ENCODE results near the gene ESPNL. TPM values are rescaled to one million over a fixed set of nuclear protein-coding genes. Genes with fewer than 3 reads are reported as not detected.
A peak's percentile ranks its signal among the peaks of the same experiment; 100 is the strongest.

The ESPNL gene
- total RNA-seq, 4 donors from 2014 or later: 0.19 to 0.47 (median 0.25) TPM

DNA sequence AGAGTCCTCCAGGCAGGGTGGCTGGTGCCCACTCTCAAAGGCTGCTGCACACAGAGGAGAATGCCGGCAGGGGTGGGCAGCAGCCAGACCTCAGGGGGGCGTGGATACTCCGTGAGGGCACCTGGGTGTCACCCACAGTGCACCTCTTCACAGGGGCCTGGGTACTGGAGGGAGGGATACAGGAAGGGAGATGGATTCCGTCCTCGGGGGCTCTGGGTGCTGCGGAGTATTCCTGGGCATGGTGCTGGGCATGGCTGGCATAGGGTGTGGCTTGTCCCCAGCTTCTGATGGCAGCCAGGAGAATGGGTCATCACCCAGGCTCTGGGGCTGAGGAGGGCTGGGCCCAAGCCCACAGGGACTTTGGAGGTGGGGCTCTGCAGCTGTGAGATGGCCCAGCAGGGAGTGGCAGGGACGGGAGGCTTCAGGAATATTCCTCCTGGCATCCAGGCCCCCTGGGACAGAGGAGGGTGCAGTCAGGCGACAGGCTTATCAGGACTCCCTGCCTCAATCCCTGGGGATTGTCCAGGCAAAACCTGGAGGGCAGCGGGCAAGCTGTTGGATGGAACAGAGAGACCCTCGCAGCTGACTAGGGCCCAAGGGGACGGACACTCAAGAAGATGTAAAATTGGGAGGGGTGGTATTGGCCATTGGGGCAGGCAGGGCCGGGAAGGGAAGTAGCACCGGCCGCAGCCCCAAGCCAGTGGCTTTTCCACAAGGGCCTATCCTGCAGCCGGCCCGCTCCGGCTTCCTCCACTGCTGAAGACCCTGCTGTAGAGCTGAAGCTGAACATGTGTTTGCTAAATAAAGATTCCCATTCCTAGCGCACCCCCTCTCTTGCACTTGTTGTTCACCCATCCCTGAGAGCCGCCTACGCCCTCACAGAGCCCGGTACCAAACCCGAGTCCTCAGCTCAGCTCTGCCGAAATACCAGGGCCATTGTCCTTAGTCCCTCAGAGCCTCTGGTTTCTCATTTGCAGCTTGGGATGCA is 32.6 kb downstream of the ESPNL start:
- DNase-seq (ENCODE audit: low spot score) (no peak), ATAC-seq (ENCODE audit: low FRiP score) (no peak)
- TF ChIP-seq, protein P1, sequence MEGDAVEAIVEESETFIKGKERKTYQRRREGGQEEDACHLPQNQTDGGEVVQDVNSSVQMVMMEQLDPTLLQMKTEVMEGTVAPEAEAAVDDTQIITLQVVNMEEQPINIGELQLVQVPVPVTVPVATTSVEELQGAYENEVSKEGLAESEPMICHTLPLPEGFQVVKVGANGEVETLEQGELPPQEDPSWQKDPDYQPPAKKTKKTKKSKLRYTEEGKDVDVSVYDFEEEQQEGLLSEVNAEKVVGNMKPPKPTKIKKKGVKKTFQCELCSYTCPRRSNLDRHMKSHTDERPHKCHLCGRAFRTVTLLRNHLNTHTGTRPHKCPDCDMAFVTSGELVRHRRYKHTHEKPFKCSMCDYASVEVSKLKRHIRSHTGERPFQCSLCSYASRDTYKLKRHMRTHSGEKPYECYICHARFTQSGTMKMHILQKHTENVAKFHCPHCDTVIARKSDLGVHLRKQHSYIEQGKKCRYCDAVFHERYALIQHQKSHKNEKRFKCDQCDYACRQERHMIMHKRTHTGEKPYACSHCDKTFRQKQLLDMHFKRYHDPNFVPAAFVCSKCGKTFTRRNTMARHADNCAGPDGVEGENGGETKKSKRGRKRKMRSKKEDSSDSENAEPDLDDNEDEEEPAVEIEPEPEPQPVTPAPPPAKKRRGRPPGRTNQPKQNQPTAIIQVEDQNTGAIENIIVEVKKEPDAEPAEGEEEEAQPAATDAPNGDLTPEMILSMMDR (IDR thresholded peaks at IDR 0.05): no peak

- DNase-seq (ENCODE audit: low spot score) (no peak), ATAC-seq (ENCODE audit: low FRiP score) (no peak)
- TF ChIP-seq, protein P1 (IDR thresholded peaks at IDR 0.05): no peak
These were observed 33.6 kb downstream of the ESPNL start for GRCh38 chr2:238133499-238134392.

DNA sequence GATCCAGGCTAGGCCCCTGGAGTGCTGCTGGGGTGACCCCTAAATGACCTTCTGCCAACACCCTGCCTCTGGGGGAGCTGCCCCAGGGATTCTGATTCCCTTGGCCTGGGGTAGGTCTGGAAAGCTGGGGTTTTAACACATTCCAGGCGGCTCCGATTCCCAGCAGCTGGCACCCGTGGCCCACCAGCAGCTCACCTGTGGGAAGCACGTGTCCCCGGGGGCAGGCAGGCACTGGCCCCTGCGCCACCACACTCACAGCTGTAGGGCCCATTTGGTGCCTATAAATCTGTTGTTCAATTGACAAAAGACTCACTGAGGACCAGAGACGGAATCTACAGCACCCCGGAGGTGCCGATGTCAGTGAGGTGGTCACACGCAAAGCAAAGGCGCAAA is 34.2 kb downstream of the ESPNL start:
- no peak for ATAC-seq (ENCODE audit: low FRiP score)
- no peak for DNase-seq (ENCODE audit: low spot score)
- TF ChIP-seq, protein P1 (IDR thresholded peaks at IDR 0.05): no peak

DNA sequence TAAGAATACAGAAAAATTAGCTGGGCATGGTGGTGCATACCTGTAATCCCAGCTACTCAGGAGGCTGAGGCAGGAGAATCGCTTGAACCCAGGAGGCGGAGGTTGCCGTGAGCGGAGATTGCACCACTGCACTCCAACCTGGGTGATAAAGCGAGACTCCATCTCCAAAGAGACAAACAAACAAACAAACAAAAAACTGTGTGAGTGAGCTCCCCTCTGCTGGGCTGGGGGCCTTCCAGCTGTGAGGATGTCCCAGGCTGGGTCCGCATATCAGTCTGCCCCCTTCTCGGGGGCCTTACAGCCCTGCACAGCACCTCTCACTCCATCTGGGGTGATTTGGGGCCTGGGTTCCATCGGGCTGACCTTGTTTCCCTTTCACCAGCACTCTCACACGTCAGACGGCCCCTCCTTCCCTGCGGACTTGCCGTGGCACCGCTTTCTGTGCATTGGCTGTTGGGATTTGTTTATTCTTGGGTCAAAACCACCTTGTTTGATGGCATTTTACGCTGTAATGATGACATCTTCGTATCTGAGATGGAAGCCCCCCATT is 35.5 kb downstream of the ESPNL start:
- TF ChIP-seq, protein P1 (IDR thresholded peaks at IDR 0.05): no peak

GRCh38 chr2:238136820-238137537 is 36.8 kb downstream of the ESPNL start:
- TF ChIP-seq, protein P1 (IDR thresholded peaks at IDR 0.05): no peak
- ATAC-seq (ENCODE audit: low FRiP score): peak; percentile 17
- no peak for DNase-seq (ENCODE audit: low spot score)

More for the DNA sequence above, 35.5 kb downstream of the ESPNL start:
- no peak for ATAC-seq (ENCODE audit: low FRiP score)
- DNase-seq (ENCODE audit: low spot score): no peak

- DNase-seq (ENCODE audit: low spot score) (no peak), ATAC-seq (ENCODE audit: low FRiP score) (no peak)
- TF ChIP-seq, protein P1 (IDR thresholded peaks at IDR 0.05): no peak
These were observed 37.7 kb downstream of the ESPNL start for GRCh38 chr2:238137885-238138284.
